A673 (cell line): ENCODE results near the gene MICAL2. TPM values are rescaled to one million over a fixed set of nuclear protein-coding genes. Genes with fewer than 3 reads are reported as not detected.

Experiments used
- BruUV-seq: library from RNA; stranded (reverse); fragments of 400-500 nt; replicated peaks from 2 replicates; lab custom pipeline; 2021; lab: Mats Ljungman, UMichigan
- CTCF ChIA-PET: fragments of 300-600 bp; sonication (Branson Sonifier 250); formaldehyde crosslinking; loops from one replicate; lab custom pipeline; 2022; ENCODE audit warnings: antibody characterized with exemption; lab: Charles Lee
- POLR2A ChIA-PET: fragments of 300-600 bp; sonication (Branson Sonifier 250); formaldehyde crosslinking; loops from one replicate; lab custom pipeline; 2022; ENCODE audit warnings: antibody characterized with exemption; ENCODE audit not compliant: low non-redundant PET; lab: Charles Lee
- DNase-seq: peaks from one replicate; pipeline ENCODE4 v3.0.0-alpha.2; 2015; ENCODE audit warnings: low spot score
- H3K27ac ChIP-seq: fragments of 200-600 bp; sonication (generic); 2 replicates; pipeline ENCODE4 v1.5.1; 2016; ENCODE audit warnings: mixed run types, low read depth, mild to moderate bottlenecking, mixed read lengths, antibody characterized with exemption, low read length; ENCODE audit not compliant: poor library complexity, severe bottlenecking
- H3K27me3 ChIP-seq: fragments of 200-600 bp; sonication (generic); replicated peaks from 2 replicates; pipeline ENCODE4 v1.6.1; 2017; ENCODE audit warnings: mixed run types, low read depth, mild to moderate bottlenecking, mixed read lengths, antibody characterized with exemption, low read length; ENCODE audit not compliant: insufficient read depth, poor library complexity
- H3K36me3 ChIP-seq: fragments of 200-600 bp; sonication (generic); 2 replicates; pipeline ENCODE4 v1.6.1; 2016; ENCODE audit warnings: mixed run types, mild to moderate bottlenecking, mixed read lengths, antibody characterized with exemption, low read length; ENCODE audit not compliant: insufficient read depth, poor library complexity, severe bottlenecking
- H3K4me1 ChIP-seq: fragments of 200-600 bp; sonication (generic); 2 replicates; pipeline ENCODE4 v1.6.1; 2017; ENCODE audit warnings: mixed run types, mild to moderate bottlenecking, mixed read lengths, antibody characterized with exemption, low read length; ENCODE audit not compliant: insufficient read depth, poor library complexity, severe bottlenecking
- H3K4me3 ChIP-seq: fragments of 200-600 bp; sonication (generic); 2 replicates; pipeline ENCODE4 v1.5.1; 2016; ENCODE audit warnings: low read depth, mixed run types, mild to moderate bottlenecking, mixed read lengths, low read length; ENCODE audit not compliant: poor library complexity, severe bottlenecking
- H3K9me3 ChIP-seq: fragments of 200-600 bp; sonication (generic); 2 replicates; pipeline ENCODE4 v1.6.1; 2016; ENCODE audit warnings: mixed run types, low read depth, mild to moderate bottlenecking, mixed read lengths, antibody characterized with exemption, low read length; ENCODE audit not compliant: poor library complexity, severe bottlenecking
- CTCF ChIP-seq: fragments of 300-800, 200-600 bp; sonication (generic); conservative IDR thresholded peaks from 2 replicates; pipeline ENCODE4 v1.5.1; 2017; ENCODE audit warnings: low read depth, mild to moderate bottlenecking, antibody characterized with exemption, low read length, moderate library complexity, mixed read lengths
- EZH2 ChIP-seq: fragments of 200-600 bp; sonication (generic); IDR thresholded peaks from 2 replicates; pipeline ENCODE4 v1.6.1; 2017; ENCODE audit warnings: borderline replicate concordance, low read depth, mild to moderate bottlenecking, mixed read lengths, antibody characterized with exemption, low read length; ENCODE audit not compliant: poor library complexity, severe bottlenecking
- intact Hi-C: fragments of 100-400 bp; cut with micrococcal nuclease; formaldehyde crosslinking; loops from one replicate; pipeline ENCODE4 v1.10.0; 2022; ENCODE audit not compliant: unreplicated experiment
- total RNA-seq: library from RNA; stranded (reverse); gene quantifications from 2 replicates; pipeline ENCODE4 v1.2.3, GENCODE V29; 2021

MICAL2 gene
- total RNA-seq, 1 experiment from 2014 or later, result 1.1 TPM

- no peaks in the 10 kb centered on the region for H3K4me1 ChIP-seq
- peaks cover 8% of the 10 kb centered on the region for H3K27me3 ChIP-seq
- ChIA-PET POLR2A (no interaction called here), CTCF (no interaction called here)
- no peak for DNase-seq
- intact Hi-C loops, result no loop called here
- no peak overlapping the region for H3K4me3 ChIP-seq
- H3K36me3 ChIP-seq, result no peaks in the 10 kb centered on the region
- H3K9me3 ChIP-seq, result no peaks in the 10 kb centered on the region
- BruUV-seq, result no TSS peak
- TF ChIP-seq EZH2 (no peak), CTCF (no peak)
- H3K27ac ChIP-seq, result no peak overlapping the region
These were observed 4.3 kb upstream of the MICAL2 start for GRCh38 chr11:12106101-12106500.

GRCh38 chr11:12106501-12106900 is 3.9 kb upstream of the MICAL2 start:
- TF ChIP-seq EZH2 (no peak), CTCF (no peak)
- H3K4me1 ChIP-seq, result no peaks in the 10 kb centered on the region
- no TSS peak for BruUV-seq
- H3K27me3 ChIP-seq, result peaks cover 5% of the 10 kb centered on the region
- no peaks in the 10 kb centered on the region for H3K36me3 ChIP-seq
- intact Hi-C loops, result no loop called here
- ChIA-PET CTCF (no interaction called here), POLR2A (no interaction called here)
- H3K4me3 ChIP-seq, result no peak overlapping the region
- no peak overlapping the region for H3K27ac ChIP-seq
- H3K9me3 ChIP-seq, result no peaks in the 10 kb centered on the region
- DNase-seq, result no peak

GRCh38 chr11:12108875-12109453 is 1.4 kb upstream of the MICAL2 start:
- no peaks in the 10 kb centered on the region for H3K4me1 ChIP-seq
- POLR2A ChIA-PET, result no interaction called here
- no peak overlapping the region for H3K4me3 ChIP-seq

More at GRCh38 chr11:12108875-12109453, 1.4 kb upstream of the MICAL2 start:
- no TSS peak for BruUV-seq
- CTCF ChIA-PET, result no interaction called here
- no peaks in the 10 kb centered on the region for H3K27me3 ChIP-seq
- DNase-seq, result no peak
- TF ChIP-seq EZH2 (no peak), CTCF (no peak)
- H3K9me3 ChIP-seq, result no peaks in the 10 kb centered on the region
- H3K36me3 ChIP-seq, result no peaks in the 10 kb centered on the region
- intact Hi-C loops, result no loop called here
- H3K27ac ChIP-seq, result no peak overlapping the region
